Inferior parietal cortex (tissue), 1 donor: ENCODE measurements around the gene CCDC92.

ENCODE experiments used
- DNase-seq: peaks from one replicate; pipeline ENCODE4 v3.0.0-alpha.2; 2016; ENCODE audit errors: extremely low spot score

CCDC92 gene, protein sequence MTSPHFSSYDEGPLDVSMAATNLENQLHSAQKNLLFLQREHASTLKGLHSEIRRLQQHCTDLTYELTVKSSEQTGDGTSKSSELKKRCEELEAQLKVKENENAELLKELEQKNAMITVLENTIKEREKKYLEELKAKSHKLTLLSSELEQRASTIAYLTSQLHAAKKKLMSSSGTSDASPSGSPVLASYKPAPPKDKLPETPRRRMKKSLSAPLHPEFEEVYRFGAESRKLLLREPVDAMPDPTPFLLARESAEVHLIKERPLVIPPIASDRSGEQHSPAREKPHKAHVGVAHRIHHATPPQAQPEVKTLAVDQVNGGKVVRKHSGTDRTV

DNA sequence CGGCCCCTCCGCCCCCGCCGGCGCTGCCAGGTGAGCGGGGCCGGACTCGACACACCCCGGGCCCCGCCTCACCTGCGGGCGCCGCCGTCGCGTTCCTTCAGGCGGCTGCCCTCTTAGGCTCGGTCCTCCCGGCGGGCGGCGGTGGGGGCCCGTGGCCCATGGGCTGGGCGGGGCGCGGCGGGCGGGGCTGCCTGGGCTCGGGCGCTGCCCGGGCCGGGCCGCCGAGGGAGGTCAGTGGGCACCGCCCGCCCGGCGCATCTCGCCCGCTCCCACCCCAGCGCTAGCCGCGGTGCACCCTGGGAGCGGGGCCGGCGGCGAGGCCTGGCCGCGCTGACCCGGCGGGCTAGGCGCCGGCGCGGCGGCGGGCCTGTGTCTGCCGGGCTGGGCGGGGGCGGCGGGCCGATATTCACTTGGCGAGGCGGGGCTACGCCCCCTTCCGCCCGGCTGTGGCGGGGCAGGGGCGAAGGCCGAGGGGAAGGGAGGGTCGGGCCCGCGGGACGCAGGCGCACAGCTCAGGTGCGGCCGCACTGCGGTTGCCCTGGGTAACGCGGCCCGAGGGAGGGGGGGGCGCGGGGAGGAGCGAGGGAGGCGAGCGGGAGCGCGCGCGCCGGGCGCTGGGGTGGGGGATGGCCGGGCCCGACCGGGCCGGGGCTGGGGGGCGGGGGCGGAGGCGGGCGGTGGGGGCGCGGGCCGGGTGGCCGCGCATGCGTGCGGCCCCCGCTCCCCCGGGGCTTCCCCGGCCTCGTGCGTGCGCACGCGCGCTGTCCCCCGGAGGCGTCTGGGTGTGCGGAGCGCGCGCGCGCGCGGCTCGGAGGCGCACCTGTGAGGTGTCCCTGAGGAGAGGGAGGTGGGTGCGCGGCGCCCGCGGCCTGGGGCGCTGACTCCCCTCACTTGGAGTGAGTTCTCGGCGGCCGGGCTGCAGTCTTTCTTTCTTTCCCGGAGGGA lies at the start of gene CCDC92, which contains the start of gene ZNF664:
Gene CCDC92, minus strand, starts transcription at position 375 of the 945 bp plus-strand sequence. CDS start 28,526 bp downstream, outside the sequence.
Gene ZNF664, plus strand, starts transcription at position 759 of the 945 bp plus-strand sequence. CDS start 38,930 bp downstream, outside the sequence.
- peak; percentile 78 for DNase-seq

DNA sequence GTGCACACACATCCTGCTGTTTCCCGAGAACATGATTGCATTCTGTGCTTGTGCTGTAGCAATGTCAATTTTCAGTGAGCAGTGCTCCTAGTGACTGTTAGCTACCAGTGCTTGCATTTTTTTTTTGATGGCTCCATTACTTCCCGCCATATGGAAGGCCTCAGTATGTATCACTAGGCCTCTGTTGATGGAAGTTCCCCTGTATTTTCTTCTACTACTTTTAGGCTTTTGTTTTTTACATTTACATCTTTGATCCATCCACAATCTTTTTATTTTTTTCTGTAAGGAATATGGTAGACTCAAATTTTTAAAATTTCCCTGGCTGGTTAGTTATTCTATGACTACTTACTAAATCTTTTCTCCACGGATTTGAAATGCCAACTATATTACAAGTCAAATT lies 49.5 kb upstream of the CCDC92 start:
- no peak for DNase-seq

DNA sequence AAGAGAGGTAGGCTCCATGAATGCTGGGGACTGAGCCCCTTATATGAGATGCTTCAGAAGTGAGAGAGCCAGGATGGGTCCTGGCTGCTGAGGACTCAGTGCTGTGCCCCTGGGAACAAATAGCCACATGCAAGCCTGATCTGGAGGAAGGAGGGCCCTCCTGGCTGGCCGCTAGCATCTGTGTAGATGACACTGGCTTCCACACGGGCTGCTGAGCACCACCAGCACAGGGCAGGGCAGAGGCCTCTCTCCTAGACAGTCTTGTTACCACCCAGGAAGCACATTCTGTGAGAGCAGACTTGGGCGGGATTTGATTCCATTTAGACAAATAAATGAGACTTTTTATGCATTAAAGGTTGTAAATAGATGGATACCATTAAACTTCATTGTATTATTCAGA lies 48.4 kb upstream of the CCDC92 start:
- no peak for DNase-seq

DNA sequence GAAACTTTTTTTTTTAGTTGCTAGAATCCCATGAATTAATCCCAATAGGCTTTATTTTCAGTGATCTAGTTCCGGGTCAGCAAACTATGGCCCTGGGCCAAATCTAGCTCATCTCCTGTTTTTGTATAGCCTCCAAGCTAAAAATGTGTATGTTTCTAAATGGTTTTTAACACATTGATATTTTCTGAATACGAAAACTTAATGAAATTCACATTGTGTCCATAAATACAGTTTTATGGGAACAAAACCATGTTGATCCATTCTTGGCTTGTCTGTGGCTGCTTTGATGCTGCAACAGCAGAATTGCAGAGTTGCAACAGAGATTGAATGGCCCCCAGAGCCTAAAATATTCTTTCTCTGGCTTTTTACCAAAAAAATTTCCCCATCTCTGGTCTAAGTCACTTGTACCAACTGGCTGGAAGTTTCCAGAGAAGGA lies 47.9 kb upstream of the CCDC92 start:
- DNase-seq: no peak

DNA sequence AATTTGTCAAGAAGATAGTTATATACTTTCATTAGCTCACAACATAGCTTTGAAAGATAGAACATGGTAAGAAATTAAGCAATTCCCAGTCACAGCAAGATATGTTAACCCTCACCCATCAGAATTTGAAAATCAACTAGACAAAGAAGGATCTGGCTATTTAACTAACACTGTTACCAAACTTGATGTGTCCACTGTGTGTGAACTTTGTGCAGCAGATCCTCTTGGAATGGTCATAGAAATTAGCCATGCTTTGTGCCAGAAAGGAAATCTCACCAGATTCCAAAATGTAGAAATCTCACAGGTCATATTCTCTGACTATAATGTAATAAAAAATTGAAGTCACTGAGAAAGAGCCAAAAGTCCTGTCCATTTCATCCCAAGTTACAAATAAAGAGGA lies 46.5 kb upstream of the CCDC92 start:
- DNase-seq: no peak

DNA sequence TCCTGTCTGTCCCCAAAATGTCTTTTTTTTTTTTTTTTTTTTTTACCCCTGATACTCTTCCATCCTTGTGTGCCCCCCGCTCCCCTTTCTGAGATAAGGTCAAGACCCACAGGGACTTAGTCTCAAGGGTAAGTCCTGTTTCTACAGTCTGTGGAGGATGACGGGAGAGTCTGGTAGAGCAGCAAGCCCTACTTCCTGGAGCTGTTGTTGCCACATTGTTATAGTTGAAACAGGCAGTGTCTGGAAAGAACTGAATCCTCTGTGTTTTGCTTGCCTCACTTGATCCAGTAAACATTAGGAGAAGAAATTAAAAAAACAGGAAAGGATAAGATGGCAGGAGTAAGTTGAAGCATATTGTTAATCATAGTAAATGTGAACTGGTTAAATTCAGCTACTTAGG lies 45.9 kb upstream of the CCDC92 start:
- DNase-seq: no peak

DNA sequence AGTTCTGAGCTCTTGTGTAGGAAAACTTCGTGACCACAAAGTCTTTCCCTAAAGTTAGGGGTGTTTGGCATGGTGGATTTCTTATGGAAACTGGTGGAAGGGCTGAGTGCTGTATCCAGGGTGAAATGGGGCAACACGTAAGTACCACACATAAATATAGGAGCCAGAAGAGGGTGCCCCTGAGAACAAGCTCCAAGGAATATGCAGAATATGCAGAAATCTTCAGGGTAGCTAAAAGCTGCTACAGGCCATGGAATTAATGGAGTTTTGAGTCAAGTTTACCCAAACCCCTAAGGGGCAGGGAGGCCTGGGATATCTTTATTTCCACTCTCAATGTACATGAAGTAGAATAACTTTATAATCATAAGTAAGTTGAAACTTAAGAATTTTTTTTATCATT lies 44.4 kb upstream of the CCDC92 start:
- no peak for DNase-seq

DNA sequence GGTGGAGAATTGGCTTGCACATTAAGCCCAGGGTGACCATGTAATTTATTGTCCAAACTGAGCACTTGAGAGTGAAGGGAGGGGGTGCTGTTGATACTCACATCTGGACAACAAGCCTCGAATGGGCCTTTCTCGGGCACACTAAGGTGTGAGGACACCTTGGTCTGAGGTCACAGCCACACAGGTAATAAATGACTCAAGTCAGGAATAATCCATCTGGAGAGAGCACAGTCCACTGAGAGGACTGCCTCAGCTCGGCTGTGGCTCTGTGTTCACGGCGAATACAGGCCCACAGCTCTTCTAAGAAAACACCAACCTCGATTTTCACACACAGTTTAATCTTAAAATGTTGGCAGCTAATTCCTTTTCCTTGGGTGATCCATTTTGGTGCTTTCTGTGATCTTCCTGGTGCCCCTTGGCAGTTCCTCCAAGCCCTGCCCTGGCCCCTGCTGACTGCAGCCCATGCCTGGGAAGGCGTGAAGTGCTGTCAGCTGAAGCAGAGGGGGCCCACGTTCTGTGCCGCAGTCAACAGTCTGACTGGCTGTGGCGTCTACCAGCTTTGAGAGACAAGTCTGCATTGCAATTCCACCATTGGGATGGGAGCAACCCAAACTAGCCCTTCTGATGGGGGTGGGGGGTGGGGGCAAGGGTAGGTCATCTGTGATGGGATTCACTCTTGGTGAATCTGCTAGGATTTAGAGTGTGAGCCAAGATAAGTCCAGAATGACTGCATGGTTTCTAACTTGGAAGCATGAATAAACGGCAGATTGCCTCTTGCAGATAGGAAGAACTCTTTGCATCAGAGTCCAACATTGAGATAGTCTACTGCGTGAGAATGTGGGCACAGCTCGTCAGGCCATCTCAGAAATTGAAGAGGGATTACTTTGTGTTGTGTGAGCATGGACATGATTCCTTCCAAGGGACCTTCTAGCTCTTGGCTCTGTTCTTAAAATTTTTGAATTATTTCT lies 43.1 kb upstream of the CCDC92 start:
- no peak for DNase-seq

DNA sequence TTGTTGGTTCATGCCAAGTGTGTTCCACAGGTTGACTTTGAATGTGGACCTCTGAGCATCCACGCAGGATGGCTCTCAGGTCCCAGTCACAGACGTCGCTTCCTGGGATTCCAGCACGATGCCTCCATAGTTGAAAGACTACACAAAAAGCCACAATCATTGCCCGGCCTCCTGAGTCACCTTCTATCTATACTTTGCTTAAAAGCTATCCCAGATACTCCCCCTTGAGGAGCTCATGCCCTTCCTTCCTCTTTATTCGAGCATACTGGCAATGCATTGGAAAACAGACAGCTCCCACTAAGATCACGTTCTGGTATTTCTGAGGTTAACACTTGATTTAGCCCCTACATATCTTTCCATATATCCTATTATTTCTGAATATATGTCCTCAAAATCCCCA lies 40.4 kb upstream of the CCDC92 start:
- no peak for DNase-seq

DNA sequence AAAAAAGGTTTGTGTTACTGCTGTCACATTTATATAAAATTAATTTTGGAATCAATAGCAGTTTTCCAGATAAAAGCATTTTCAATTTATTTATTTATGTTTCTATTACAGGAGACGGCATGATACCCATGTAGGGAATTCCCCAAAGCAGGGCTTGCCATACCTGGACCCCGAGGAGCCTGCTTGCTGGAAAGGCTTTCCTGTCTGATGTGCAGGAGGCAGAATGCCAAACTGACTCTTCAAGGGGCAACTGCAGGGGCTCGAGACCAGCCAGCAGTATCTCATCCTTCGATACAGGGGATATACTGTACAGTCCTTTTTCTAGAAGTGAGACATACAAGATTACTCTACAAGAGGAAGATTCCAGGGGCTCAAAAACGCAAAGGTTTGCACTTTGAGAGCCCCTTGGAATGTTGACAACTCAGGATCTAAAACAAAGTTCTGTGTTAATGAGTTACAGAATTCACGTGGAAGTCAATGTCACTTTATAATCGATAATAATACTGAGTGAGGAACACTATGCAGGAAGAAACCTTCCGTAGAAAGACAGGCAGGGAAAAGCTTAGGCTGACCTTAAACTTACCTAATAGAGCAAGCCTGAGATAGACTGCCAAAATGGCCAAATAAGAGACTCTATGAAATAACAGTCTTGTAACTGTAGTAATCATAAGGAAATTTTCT lies 38.9 kb upstream of the CCDC92 start:
- DNase-seq: no peak

DNA sequence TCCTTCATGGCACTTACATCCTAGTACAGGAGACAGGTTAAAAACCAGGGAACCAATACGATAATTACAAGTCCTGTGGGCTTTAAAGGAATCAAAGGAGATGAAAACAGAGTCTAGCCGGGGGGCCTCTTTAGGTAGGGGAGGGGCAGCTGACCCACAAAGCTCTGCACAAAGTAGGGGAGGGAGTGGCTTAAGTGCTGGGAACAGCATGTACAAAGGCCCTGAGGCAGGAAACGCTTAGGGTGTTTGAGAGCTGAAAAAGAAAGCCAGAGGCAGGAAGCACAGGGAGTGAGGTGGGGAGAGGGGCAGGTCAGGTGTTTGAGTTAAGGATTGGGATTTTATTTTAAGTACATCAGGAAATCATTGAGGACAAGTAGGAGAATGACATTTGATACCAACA lies 38.1 kb upstream of the CCDC92 start:
- DNase-seq: no peak

DNA sequence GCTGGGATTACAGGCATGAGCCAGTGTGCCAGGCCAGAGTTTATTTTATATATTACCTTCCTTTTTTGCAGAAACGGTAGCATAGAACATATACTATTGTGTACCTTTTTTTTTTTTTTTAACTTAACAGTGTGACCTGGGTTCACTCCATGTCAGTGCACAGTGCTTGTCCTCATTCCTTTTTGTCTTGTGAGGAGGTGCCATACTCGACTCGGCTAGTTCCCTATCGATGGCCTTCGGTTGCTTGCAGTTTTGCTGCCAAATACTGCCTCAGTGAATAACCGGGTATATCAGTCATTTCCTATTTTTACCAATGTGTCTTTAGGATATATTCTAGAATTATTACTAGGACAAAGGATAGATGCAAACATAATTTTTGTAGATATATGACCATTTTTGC lies 37.1 kb upstream of the CCDC92 start:
- DNase-seq: no peak

DNA sequence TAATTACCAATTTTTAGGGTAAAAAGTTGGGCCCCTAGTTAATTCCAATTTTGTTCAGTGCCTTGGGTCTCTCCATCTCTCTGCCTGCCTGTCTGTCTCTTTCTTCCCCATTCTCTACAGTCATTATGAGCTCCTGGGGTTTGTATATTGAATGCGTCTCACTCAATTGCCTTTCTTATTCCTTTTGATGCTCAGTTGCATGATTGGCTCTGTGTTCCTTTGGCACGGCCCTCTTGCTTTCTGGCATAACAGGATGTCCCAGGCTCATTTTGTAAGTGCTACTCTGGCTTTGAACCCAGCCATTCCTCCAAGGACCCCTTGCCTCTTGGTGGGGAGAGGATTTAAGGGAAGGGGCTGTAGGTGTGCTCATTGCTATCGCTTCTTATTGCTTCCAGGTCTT lies 36.0 kb upstream of the CCDC92 start:
- DNase-seq: no peak

DNA sequence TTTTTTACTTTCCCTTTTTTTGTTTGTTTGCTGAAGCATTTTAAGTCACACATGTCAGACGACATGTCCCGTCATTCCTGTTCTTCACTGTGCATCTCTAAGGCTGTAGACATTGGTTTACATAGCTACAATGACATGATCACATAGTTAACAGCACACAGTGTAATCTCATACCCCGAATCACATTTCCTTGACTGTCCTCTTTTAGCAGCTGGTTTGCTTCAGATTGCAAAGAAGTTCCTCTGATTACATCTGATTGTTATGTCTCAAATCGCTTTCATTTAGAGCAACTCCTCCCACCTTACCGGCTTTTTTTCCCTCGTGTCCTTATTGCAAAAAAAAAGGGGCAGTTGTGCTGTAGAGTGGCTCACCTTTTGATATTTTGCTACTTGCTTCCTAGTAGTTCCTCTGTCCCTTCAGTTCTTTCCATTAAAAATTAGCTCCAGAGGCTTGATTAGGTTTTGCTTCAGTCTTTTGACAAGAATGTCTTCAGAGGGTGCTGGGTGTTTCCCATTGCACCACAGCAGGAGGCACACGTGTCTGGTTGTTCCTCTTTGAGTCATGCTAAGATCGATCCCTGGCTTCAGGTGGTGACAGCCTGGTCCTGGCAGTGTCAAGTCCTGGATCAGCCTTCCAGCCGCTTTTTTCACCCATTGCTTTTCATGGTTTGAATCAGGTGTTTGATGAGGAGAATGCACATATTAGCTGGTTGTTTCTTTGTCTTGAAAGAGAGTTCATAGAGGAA lies 35.4 kb upstream of the CCDC92 start:
- DNase-seq: no peak

DNA sequence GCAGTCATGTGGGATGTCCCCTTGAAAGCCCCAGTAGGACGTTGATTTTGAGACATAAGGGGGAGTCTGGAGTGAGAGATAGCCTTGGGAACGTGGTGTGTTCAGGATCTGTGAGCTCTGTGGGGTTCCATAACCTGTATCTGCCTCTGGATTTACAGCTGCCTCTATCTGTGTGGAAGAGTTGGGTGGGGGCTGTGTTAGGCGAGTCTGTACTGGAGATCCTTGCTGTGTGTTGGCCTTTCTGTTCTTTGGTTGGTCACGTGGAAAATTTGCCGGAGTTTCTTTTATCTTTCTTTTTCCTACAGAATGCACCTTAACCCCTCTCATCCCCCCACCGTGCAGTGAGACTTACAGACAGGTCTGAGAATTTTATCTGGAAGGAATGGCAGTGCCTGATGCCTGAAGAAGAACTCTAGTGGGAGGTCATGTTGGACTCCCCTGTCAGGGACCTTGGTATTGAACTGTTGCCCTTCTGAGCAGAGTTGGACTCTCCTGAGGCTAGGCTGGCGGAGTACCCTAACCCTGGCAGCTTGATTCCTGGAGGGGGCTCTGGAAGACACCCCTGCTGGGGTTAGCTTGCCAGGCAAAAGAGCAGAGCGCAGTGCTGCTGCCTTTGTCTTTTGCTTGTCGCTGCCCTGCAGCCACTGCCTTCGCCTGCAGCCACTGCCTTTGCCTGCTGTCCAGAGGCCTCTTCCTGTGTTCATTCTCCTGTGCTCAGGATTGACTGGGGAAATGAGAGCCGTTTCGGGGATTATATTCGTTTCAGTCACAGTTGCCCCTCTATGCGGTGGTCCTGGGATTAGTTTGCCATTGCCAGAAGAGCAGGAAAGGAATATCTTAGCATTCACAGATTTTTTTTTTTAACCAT lies 34.4 kb upstream of the CCDC92 start:
- DNase-seq: no peak

DNA sequence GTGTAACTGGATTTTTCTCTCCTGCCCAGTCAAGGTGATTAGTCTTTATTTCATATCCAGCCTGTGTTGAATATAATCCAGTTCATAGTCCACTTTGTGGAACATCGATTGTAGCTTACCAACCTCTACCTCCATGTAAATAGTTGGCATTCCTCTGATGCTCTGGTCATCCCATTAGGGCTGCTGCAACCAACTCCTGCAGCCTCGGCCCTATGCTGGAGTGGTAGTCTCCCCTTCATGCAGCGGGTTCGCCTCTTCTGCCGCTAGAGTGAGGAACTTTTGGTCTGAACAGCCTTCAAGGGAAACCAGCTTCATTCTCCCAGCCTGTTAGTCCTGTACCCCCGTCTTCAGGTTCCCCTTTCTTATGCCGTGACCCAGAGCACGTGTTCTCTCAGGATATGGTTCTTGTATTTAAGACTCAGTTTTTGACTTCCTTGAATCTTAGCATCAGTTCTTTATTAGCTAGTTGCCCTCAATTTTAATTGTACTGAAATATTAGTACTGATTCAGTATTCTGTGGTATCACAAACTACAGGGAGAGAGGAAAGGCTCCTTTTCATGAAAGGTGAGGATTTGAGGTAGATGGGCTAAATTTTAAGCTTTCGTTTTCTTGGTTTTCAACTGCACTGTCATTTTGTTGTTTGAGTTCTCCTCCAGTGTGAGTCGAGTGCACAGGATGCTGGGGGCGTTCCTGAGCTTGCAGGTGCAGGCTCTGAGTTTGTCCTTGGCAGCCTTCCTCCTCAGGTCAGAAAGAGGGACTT lies 33.6 kb upstream of the CCDC92 start:
- no peak for DNase-seq

DNA sequence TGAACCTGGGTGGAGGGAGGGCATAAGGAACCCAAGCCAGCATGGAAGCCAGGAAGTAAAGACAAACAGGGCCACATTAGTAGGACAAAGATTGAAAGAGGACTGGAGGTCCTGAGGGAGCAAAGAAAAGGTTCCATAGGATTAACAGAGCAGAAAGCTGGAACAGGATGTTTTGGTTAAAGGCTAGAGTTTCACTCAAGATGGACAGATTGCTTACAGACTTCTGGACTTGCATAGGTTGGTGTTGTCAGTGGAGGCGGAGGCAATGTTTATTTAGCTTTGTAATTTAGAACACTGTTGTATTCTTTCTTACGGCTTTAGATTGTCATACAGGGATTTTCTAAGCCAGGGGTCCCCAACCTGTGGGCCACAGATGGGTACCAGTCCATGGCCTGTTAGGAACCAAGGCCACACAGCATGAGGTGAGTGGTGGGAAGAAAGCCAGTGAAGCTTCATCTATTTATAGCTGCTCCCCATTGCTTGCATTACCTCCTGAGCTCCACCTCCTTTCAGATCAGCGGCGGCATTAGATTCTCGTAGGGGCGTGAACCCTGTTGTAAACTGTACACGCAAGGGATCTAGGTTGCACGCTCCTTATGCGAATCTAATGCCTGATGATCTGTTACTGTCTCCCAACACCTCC lies 31.7 kb upstream of the CCDC92 start:
- DNase-seq: no peak

DNA sequence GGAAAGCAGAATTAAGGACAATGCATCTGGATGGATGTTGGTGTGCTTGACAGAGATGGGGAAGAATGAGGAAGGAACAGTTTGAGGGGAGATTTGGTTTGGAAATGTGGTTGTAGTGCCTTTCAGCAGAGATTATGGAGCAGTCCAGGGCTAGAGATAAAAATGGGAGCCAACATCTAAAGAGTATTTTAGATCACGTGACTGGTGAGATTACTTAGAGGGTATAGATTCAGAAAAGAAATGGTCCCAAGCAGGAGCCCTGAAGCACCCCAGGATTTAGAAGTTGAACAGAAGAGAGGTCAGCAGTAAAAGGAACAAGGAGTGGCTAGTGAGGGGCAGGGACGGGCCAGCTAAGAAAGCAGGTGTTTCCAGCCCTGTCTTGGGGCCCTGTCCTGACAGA lies 30.0 kb upstream of the CCDC92 start:
- no peak for DNase-seq
